ENCODE measurements around the gene SF1. TPM values are rescaled to one million over a fixed set of nuclear protein-coding genes. Genes with fewer than 3 reads are reported as not detected.

SF1 gene
- total RNA-seq, 1 donor from 2014 or later, result 450 TPM

DNA sequence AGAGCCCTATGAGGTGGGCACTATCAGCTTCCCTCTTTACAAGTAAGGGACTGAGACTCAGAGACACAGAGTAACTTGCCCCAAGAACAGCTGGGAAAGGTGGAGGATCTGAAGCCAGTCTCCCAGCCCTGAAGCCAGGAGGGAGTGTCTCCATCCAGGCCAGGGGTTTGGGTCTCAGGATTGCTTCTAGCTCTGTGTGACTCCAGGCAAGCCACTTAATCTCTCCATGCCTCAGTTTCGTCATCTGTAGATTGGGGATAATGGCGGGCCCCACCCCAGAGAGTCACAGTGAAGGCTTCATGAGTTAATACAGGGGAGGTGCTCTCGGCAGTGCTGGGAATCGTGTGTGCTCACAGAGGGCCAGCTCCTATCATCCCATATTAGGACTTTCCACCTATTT, 14.1 kb upstream of the SF1 start:
- H3K4me3 Mint-ChIP-seq, result no peak overlapping the region
- H3K27me3 Mint-ChIP-seq, result no peaks in the 10 kb centered on the region
- no peak overlapping the region for H3K27ac Mint-ChIP-seq
- no peaks in the 10 kb centered on the region for H3K36me3 Mint-ChIP-seq
- no peaks in the 10 kb centered on the region for H3K4me1 Mint-ChIP-seq (ENCODE audit: unreplicated experiment)
- TF ChIP-seq, protein P1, sequence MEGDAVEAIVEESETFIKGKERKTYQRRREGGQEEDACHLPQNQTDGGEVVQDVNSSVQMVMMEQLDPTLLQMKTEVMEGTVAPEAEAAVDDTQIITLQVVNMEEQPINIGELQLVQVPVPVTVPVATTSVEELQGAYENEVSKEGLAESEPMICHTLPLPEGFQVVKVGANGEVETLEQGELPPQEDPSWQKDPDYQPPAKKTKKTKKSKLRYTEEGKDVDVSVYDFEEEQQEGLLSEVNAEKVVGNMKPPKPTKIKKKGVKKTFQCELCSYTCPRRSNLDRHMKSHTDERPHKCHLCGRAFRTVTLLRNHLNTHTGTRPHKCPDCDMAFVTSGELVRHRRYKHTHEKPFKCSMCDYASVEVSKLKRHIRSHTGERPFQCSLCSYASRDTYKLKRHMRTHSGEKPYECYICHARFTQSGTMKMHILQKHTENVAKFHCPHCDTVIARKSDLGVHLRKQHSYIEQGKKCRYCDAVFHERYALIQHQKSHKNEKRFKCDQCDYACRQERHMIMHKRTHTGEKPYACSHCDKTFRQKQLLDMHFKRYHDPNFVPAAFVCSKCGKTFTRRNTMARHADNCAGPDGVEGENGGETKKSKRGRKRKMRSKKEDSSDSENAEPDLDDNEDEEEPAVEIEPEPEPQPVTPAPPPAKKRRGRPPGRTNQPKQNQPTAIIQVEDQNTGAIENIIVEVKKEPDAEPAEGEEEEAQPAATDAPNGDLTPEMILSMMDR (conservative IDR thresholded peaks at IDR 0.05), result no peak
- DNase-seq (ENCODE audit: extremely low spot score, unreplicated experiment), result no peak
- no peaks in the 10 kb centered on the region for H3K9me3 Mint-ChIP-seq

DNA sequence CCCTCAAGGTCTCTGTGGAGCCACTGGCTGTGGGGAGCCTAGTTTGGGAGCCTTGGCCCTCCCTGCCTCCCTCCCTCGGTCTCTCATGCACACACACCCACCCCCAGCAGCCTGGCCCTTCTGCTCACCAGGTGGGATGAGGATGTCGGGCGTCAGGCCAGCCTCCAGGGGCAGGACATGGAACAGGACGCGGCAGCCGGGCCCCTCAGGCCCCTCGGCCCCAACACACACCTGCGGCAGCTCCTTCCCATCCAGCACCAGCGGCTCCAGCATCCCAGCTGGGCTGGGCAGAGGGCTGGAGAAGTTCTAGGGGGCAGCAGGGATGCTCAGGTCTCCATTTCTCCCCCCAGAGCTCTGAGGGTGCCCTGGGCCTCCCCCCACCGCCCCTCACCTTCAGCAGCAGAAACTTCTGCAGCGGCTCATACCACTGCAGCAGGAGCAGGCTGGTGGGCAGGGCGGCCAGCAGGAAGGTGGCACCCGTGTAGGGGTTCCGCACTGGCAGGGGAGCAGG, 13.5 kb upstream of the SF1 start:
- no peak overlapping the region for H3K4me3 Mint-ChIP-seq
- H3K36me3 Mint-ChIP-seq, result no peaks in the 10 kb centered on the region
- H3K27me3 Mint-ChIP-seq, result no peaks in the 10 kb centered on the region
- no peak overlapping the region for H3K27ac Mint-ChIP-seq
- no peak for DNase-seq (ENCODE audit: extremely low spot score, unreplicated experiment)
- H3K9me3 Mint-ChIP-seq, result no peaks in the 10 kb centered on the region
- TF ChIP-seq, protein P1 (conservative IDR thresholded peaks at IDR 0.05), result no peak
- no peaks in the 10 kb centered on the region for H3K4me1 Mint-ChIP-seq (ENCODE audit: unreplicated experiment)

DNA sequence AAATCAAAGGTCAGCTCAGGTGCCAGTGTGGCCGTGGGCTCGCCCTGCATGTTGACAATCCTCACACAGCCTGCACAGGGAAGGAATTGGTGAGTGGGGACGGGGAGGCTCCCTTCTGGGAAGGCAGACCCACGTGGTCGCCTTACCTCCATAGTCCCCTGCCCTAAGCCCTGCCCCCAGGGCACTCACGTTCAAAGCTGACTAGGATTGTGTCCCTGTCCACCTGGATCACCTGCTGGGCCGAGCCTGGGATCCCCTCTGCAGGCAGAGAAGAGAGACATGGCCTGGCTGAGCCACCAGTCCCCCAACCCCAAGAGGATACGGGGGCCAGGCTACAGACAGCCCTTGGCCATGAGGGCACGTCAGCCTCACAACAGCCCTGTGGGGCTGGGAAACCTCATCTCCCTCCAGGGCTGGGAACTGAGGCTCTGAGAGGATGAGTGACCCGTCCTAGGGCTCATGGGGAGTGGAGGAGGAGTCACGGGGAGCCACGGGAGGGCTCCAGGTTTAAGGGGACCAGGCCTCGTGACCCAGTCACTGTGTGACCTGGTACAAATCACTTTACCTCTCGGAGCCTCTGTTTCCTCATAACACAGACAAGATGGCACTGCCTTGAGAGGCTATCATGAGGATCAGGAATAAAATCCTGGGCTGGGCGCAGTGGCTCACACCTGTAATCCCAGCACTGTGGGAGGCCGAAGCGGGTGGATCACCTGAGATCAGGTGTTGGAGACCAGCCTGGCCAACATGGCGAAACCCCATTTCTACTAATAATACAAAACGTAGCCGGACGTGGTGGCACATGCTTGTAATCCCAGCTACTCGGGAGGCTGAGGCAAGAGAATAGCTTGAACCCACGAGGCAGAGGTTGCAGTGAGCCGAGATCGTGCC, 12.1 kb upstream of the SF1 start:
- H3K4me1 Mint-ChIP-seq (ENCODE audit: unreplicated experiment), result no peaks in the 10 kb centered on the region
- H3K9me3 Mint-ChIP-seq, result no peaks in the 10 kb centered on the region
- no peaks in the 10 kb centered on the region for H3K27me3 Mint-ChIP-seq
- TF ChIP-seq, protein P1 (conservative IDR thresholded peaks at IDR 0.05), result no peak
- no peaks in the 10 kb centered on the region for H3K36me3 Mint-ChIP-seq
- no peak for DNase-seq (ENCODE audit: extremely low spot score, unreplicated experiment)
- no peak overlapping the region for H3K4me3 Mint-ChIP-seq
- no peak overlapping the region for H3K27ac Mint-ChIP-seq

DNA sequence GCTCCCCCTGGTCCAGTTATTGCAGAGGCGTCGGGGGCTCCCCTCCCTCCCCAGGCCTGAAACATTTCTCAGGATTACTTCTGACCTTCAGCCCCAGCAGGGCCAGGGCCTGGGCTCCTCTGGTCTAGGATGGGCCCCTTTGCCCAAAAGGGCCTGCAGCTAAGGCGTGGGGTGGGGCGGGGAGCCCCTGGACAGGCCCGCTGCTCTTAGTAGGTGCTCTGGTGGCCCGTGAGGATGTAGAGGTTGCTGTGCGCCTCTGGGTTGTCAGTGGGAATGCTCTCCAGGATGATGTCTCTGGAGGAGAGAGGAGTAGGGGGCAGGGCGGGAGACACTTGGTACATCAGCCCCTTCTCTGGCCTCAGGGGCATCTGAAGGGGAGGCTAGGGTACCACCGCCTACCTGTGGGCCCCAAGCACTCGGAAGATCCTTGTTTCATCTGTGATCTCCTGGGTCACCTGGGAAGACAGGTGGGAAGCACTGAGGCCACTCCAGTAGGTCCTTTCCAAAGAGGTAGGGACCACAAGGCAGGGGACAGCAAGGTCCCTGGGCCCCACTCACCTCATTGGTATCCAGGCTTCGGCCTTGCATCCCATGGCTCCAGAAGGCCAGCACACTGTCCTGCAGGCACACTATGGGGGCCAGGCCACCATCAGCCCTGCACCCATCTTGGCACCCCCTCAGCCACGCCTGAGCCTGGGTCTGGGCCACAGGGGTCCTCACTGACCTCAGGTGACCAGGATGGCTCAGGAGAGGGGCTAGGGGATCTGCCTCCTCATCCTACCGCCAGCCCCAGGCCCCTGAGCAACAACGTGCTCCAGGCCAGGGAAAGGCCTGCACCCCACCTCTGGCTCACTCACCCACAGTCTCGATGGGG, 11.2 kb upstream of the SF1 start:
- H3K4me3 Mint-ChIP-seq, result no peak overlapping the region

More for the DNA sequence above, 11.2 kb upstream of the SF1 start:
- Mint-ChIP-seq H3K27ac (no peak overlapping the region), H3K36me3 (peaks cover 3% of the 10 kb centered on the region), H3K27me3 (no peaks in the 10 kb centered on the region), H3K4me1 (ENCODE audit: unreplicated experiment) (no peaks in the 10 kb centered on the region), H3K9me3 (no peaks in the 10 kb centered on the region)
- TF ChIP-seq, protein P1 (conservative IDR thresholded peaks at IDR 0.05), result no peak
- no peak for DNase-seq (ENCODE audit: extremely low spot score, unreplicated experiment)

Measured in type B pancreatic cell (in vitro differentiated cells).